Measurements from ENCODE around the gene HILPDA.
"Not testable (repeated sequence)": the region's sequence is repeated elsewhere in the genome, so short reads cannot be mapped to it uniquely, and the experiment has no call there.

Gene HILPDA

DNA sequence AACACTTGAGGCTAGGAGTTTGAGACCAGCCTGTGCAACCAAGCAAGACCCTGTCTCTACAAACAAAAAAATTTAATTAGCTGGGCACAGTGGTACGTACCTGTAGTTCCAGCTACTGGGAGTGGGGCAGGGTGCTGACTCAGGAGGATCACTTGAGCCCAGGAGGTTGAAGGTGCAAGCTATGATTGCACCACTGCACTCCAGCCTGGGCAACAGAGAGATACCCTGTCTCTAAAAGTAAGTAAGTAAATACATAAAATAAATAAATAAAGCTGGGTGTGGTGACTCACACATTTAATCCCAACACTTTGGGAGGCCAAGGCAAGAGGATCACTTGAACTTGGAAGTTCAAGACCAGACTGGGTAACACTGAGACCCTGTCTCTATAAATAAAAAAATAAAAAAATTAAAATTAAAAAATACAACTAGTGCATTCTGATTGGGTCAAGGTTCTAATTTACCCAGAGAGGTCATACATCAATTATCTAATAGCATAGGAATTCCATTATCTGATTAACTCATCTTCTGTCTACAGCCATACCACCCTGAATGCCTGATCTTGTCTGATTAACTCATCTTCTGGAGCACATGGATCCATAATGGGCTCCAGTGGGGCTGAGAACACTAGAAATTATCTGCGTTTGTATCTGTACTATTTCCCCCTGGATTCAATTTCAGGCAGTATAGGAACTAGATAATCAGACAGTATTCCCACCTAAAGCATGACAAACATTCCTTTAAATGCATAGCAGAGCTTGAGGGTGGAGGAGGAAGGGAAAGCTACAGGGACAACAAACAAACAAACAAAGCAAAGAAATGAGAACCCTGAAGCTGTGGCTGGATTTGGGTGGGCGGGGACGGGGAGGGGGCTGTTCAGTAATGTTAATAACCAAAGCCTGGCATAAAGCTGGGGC lies 21.0 kb upstream of the HILPDA start:
- no peak for DNase-seq

GRCh38 chr7:128435327-128435686 lies 20.4 kb upstream of the HILPDA start:
- no peak for DNase-seq

GRCh38 chr7:128437426-128438332 lies 18.0 kb upstream of the HILPDA start:
- no peak for DNase-seq

DNA sequence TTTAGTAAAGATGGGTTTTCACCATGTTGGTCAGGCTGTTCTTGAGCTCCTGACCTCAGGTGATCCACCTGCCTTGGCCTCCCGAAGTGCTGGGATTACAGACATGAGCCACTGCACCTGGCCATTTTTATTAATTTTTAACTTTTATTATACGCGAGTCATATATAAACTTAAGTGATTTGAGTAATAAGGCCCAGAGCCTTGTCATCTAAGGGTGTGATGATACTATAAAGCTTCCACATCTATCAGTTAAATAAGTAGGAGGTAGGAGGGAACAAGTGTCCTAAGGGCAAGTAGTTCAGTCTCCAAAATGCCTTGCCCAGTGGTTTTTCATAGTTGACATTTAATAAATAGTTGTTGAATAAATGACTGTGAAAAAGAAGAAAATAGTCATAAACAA lies 13.3 kb upstream of the HILPDA start:
- DNase-seq: no peak

DNA sequence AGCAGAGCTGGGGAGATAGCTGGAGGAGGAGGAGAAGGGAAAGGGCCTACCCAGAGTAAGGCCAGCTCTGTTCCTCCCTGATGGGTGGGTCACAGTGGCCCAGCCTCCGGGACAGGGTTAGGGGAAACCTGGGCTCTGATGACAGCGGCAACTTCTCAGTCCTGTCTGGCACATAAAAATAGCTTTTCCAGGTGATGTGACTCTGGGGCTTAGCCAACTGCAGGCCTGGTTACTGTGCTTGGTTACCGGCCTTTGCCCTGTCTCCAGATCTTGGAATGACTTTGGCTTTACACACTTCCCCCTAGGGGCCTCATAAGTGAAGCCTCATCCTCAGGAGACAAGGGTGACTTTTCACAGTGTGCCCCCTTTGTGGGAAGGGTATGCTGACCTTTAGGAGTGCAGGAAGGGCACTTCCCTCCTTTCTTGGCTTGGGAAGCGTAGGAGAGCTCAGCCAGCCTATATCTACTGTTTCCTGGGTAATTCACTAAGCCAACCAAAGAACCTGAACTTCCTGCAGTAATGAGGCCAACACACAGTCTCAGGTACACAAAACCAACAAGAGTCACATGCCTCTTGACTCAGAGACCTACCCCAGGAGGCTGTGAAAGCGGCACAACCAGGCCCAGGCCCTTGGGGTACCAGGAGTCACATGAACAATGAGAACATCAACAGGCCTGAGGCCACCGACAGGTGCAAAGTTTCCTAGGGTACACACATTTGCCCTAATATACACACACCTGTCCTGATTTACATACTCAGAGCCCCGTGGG lies 11.7 kb upstream of the HILPDA start:
- DNase-seq: no peak

- no peak for DNase-seq
These were observed 9.4 kb upstream of the HILPDA start for GRCh38 chr7:128446306-128446705.

- no peak for DNase-seq
These were observed 7.6 kb upstream of the HILPDA start for GRCh38 chr7:128447941-128448564.

- DNase-seq: no peak
These were observed 6.9 kb upstream of the HILPDA start for GRCh38 chr7:128448751-128449302.

- no peak for DNase-seq
These were observed 5.3 kb upstream of the HILPDA start for GRCh38 chr7:128450409-128450808.

DNA sequence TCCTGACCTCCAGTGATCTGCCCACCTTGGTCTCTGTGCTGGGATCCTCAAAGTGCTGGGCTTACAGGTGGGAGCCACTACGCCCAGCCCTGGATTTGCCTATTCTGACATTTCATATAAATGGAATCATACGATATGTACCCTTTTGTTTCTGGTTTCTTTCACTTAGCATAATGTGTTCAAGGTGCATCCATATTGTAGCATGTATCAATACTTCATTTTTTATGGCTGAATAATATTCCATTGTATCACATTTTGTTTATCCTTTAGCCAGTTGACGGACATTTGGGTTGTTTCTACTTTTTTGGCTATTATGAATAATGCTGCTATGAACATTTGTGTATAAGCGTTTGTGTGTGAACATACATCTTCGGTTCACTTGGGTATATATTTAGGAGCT lies 4.8 kb upstream of the HILPDA start:
- no peak for DNase-seq

DNA sequence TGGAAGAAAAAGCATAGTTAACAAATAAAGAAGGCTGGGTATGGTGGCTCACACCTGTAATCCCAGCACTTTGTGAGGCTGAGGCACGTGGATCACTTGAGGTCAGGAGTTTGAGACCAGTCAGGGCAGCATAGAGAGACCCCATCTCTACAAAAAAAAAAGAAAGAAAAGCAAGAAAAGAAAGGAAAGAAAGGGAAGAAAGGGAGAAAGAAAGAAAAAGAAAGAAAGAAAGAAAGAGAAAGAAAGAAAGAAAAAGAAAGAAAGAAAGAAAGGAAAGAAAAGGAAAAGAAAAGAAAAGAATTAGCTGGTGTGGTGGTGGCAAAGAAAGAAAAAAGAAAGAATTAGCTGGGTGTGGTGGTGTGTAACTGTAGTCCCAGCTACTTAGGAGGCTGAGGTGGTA lies 3.1 kb upstream of the HILPDA start:
- no peak for DNase-seq

DNA sequence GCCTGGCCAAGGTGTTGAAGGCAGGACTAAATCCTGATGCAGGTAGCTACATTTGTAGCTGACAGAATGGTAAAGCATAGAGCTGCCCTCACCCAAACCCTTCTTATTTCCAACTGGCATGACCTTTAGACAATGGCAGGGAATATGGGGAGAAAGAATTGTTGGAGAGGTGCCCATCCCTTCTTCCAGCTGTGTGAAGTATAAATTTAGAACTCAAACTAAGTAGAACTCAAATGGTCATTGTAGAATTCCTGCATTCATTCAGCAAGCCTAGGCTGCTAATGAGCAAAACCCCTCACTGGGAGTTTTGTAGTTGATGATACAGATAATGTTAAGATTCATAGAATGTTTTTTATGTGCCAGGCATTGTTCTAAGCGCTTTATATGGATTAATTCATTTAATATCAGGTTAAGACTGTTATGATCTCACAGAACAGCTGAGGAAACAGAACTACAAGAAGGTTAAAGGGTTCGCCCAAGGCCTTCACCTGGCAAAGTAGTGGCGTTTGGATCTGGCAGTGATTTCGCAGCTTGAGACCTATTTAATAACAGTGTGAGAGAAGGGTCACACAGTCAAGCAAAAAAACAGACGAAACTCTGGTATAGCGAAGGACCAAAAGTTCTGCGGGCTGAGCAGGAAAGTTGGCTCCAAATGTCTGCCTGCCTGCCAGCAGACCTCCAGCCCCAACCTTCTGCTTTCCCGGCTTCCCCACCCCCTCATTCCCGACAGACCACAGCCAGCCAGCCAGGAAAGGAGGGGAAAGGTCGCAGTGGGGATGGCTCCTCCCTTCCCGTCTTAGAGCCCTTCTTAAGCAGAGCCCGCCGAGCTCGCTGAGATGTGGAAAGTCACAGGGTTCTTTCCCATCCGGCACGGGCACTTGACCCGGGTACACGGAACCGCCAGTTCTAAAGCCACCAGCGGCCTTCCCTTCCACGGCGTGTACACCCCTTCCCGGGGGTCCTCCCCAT lies 1.6 kb upstream of the HILPDA start:
- DNase-seq: no peak

- no peak for DNase-seq
These were observed 703 bp upstream of the HILPDA start for GRCh38 chr7:128454808-128455542.

DNA sequence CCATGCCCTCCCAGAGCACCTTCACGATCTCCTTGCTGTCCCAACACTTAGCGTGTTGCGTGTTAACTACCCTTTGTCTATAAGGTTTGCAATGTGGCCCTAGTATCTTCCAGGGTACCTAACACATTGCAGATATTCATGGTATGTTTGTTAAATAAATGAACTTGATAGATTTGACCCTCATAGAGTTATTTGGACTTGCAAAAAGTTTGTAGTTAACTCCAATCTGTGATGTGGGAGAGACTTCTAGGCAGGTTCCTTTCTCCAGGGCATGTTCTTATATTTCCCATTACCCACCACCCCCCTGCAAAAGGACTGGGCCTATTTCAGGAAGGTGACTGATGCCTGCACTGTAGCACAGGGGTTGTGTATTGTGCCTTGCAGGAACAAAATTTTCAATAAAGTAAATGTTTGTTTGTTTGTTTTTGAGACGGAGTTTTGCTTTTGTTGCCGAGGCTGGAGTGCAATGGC lies 612 bp downstream of the HILPDA start:
- no peak for DNase-seq

DNA sequence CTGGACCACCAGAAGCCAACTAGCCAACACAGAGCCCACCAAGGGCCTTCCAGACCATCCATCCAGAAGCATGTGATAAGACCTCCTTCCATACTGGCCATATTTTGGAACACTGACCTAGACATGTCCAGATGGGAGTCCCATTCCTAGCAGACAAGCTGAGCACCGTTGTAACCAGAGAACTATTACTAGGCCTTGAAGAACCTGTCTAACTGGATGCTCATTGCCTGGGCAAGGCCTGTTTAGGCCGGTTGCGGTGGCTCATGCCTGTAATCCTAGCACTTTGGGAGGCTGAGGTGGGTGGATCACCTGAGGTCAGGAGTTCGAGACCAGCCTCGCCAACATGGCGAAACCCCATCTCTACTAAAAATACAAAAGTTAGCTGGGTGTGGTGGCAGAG lies 1.7 kb downstream of the HILPDA start:
- not testable (repeated sequence) for DNase-seq

GRCh38 chr7:128458956-128459355 lies 3.3 kb downstream of the HILPDA start:
- DNase-seq: no peak

DNA sequence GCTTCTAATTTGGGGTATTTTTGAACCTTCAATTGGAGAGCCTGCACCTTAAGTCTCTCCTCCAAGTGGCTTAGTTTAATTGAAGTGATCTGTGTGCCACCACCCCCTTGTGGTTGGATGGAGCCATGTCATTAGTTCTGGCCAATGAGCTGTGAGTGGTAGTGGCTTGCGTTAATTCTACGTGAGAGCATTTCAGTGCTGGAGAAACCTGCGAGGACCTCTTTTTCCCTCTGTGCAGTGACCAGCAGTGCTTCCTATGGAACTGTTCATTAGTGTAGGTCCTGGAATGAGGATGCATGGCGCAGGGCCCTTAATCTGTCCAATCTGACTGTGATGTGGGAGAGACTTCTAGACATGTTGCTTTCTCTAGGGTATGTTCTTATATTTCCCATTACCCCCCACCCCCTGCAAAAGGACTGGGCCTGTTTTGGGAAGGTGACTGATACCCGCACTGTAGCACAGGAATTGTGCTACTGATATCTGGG lies 3.8 kb downstream of the HILPDA start:
- DNase-seq: peak; percentile 43

DNA sequence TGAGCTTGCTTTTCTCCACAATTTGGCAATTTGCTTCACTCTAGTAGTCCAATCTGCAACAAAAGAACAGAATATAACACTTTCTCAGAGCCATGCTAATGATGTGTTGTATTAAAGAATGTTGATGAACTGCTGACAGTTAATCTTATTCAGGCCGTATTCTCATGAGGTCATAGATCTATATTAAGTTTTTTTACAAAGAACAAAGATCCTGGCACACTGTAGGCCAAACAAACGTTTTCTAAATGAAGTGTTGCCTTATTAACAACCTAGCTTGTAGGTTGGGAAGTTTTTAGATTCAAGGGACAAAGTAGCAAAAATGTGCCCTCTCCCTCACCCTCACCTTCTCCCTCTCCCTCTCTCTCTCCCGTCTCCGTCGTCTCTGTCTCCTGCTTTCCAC lies 6.8 kb downstream of the HILPDA start:
- DNase-seq: no peak

GRCh38 chr7:128463345-128463744 lies 7.7 kb downstream of the HILPDA start:
- DNase-seq: not testable (repeated sequence)

DNA sequence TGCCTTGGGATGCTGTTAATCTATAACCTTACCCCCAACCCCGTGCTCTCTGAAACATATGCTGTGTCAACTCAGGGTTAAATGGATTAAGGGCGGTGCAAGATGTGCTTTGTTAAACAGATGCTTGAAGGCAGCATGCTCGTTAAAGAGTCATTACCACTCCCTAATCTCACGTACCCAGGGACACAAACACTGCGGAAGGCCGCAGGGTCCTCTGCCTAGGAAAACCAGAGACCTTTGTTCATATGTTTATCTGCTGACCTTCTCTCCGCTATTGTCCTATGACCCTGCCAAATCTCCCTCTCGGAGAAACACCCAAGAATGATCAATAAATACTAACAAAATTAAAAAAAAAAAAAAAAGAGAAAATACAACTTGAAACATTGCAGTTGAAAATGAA lies 8.3 kb downstream of the HILPDA start:
- DNase-seq: not testable (repeated sequence)
